Measurements from ENCODE around the gene NAIF1.

NAIF1 gene

DNA sequence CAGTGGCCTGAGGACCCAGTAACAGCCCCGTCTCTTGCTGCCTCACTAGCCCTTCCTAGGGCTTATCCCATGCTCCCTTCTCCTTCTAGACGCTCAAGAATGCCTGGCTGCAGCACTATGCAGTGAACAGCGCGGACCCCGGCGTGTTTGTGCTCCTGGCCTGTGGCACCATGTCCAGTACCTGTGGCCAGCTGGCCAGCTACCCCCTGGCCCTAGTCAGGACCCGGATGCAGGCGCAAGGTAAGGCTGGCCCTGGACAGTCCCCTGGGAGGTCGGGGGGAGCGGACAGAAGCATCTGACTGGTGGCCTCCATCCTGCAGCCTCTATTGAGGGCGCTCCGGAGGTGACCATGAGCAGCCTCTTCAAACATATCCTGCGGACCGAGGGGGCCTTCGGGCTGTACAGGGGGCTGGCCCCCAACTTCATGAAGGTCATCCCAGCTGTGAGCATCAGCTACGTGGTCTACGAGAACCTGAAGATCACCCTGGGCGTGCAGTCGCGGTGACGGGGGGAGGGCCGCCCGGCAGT, 39.9 kb upstream of the NAIF1 start:
- no peak for DNase-seq
- no peak for TF ChIP-seq POLR2A (IDR thresholded peaks at IDR 0.05; ENCODE audit: low read length)
- no peak for TF ChIP-seq GATA1 (IDR thresholded peaks at IDR 0.05; ENCODE audit: low read depth, low read length)

DNA sequence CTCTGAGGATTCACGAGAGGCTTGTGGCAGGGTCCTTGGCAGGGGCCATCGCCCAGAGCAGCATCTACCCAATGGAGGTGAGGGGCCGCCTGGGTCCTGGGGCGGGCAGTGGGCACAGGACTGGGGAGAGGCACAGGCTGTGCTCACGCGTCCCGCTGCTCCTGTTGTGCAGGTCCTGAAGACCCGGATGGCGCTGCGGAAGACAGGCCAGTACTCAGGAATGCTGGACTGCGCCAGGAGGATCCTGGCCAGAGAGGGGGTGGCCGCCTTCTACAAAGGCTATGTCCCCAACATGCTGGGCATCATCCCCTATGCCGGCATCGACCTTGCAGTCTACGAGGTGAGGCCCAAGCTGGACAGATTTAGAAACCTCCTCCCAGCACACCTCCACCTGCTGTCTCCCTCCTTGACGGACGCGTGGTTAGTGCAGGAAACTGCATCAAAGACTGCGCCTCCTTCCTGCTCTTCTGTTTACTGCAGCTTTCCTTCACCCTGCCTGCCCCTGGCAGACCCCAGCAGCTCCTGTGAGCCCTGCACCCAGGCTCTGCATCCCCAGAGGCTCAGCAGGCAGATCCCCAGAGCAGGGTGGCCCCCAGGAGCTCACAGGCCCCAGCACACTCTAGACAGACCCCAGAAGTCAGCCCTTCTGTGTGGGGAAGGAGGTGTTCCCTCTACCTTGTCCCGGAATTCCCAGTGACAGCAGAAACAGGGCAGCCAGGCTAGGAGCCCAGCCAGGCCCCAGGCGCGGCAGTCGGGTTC, 39.2 kb upstream of the NAIF1 start:
- no peak for TF ChIP-seq POLR2A (IDR thresholded peaks at IDR 0.05; ENCODE audit: low read length)
- TF ChIP-seq GATA1 (IDR thresholded peaks at IDR 0.05; ENCODE audit: low read depth, low read length), result no peak

GRCh38 chr9:128105538-128106175, 38.5 kb upstream of the NAIF1 start:
- no peak for DNase-seq
- TF ChIP-seq GATA1 (IDR thresholded peaks at IDR 0.05; ENCODE audit: low read depth, low read length) (no peak), POLR2A (IDR thresholded peaks at IDR 0.05; ENCODE audit: low read length) (no peak)

More for the DNA sequence above, 39.2 kb upstream of the NAIF1 start:
- no peak for DNase-seq

DNA sequence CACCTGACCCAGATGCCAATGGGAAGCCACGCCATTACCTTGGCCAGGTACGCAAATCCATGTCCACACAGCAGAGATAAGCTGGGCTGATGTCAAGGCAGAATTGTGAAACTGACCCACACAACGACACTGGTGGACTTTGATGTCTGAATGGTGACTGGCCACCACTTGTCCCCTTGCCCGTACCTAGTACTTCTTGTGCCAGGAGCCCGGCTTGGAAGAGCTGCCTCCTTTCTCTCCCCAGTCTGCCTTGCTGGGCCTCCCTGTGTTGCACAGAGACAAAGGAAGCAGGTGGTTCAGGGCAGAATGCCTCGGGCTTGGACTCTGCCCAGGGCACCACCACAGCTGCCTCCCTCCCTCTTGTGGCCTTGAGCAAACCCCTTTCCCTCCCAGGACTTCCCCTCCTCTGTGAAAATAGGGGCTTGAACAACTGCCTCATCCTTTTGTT, 37.1 kb upstream of the NAIF1 start:
- DNase-seq, result no peak
- TF ChIP-seq POLR2A (IDR thresholded peaks at IDR 0.05; ENCODE audit: low read length), result no peak
- no peak for TF ChIP-seq GATA1 (IDR thresholded peaks at IDR 0.05; ENCODE audit: low read depth, low read length)

- no peak for DNase-seq
- TF ChIP-seq POLR2A (IDR thresholded peaks at IDR 0.05; ENCODE audit: low read length) (no peak), GATA1 (IDR thresholded peaks at IDR 0.05; ENCODE audit: low read depth, low read length) (no peak)
These were observed 36.5 kb upstream of the NAIF1 start for GRCh38 chr9:128103589-128103962.

DNA sequence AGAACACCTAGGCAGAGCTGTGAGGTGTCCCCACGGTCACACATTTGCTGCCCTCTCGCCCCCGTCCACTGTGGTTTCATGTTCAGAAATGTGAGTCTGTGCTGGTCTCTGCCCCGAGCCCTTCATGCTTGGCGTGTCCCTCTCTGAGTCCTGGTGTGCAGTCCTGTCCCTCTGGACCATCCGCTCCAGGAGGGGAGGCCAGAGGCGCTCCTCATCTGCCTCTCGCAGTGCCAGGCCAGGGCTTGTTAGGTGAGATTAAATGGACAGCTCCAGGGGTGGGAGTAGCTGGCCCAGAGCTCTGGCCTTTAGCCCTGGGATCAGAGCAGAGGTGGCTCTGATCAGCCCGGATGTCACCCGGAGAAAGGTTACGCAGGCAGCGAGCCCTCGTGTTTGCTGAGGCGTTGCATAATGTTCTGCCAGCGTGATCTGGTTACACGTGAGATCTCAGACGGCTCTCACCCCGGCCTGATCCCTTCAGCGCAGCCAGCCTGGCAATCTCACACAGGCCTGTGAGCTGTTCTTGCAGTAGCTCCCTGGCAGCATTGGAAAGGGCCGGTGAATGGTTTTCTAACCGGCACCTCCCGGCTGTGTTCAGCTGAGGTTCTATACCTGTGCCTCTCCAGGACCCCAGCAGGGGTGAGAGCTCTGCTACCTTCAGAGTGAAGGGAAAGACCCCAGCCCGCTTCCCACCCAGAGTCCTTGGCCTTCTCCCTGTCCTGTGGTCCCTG, 35.9 kb upstream of the NAIF1 start:
- DNase-seq, result no peak
- TF ChIP-seq GATA1 (IDR thresholded peaks at IDR 0.05; ENCODE audit: low read depth, low read length) (no peak), POLR2A (IDR thresholded peaks at IDR 0.05; ENCODE audit: low read length) (no peak)

DNA sequence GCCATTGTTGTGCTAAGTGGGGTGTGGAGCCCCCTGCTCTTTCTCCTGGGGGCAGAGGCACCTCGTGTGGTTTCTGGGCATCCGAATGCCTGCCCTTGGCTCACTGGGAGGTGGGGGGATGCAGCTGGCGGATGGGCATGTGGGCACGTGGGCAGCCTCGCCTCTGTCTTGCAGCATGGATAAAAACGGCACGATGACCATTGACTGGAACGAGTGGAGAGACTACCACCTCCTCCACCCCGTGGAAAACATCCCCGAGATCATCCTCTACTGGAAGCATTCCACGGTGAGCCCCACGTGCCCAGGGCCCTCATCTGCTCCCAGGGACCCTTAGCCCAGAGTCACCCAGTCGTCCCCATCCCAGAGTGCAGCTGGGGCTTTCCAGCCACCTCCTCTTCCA, 35.1 kb upstream of the NAIF1 start:
- TF ChIP-seq GATA1 (IDR thresholded peaks at IDR 0.05; ENCODE audit: low read depth, low read length) (no peak), POLR2A (IDR thresholded peaks at IDR 0.05; ENCODE audit: low read length) (no peak)

GRCh38 chr9:128101690-128102089, 34.6 kb upstream of the NAIF1 start:
- DNase-seq, result no peak
- TF ChIP-seq POLR2A (IDR thresholded peaks at IDR 0.05; ENCODE audit: low read length), result no peak
- TF ChIP-seq GATA1 (IDR thresholded peaks at IDR 0.05; ENCODE audit: low read depth, low read length), result no peak

More for the DNA sequence above, 35.1 kb upstream of the NAIF1 start:
- no peak for DNase-seq

DNA sequence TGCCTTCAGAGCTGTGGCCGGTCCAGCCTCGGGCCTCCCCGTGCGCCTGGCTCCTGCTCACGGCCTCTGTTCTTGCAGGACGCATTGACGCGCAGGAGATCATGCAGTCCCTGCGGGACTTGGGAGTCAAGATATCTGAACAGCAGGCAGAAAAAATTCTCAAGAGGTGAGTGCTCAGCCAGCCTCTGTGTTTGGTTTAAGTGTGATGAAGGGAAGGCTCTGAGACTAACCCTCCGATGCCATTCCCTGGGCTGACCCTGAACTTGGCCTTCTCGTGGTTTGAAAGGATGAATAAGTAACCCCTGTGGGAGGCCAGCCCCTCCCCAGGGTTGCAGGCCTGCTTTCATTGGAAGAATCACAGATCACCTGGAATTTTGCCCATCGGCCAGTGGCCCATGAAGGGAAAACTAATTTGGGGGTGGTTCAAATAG, 34.1 kb upstream of the NAIF1 start:
- TF ChIP-seq POLR2A (IDR thresholded peaks at IDR 0.05; ENCODE audit: low read length) (no peak), GATA1 (IDR thresholded peaks at IDR 0.05; ENCODE audit: low read depth, low read length) (no peak)
- DNase-seq, result no peak

GRCh38 chr9:128100581-128100980, 33.5 kb upstream of the NAIF1 start:
- no peak for DNase-seq
- no peak for TF ChIP-seq GATA1 (IDR thresholded peaks at IDR 0.05; ENCODE audit: low read depth, low read length)
- TF ChIP-seq POLR2A (IDR thresholded peaks at IDR 0.05; ENCODE audit: low read length), result no peak

DNA sequence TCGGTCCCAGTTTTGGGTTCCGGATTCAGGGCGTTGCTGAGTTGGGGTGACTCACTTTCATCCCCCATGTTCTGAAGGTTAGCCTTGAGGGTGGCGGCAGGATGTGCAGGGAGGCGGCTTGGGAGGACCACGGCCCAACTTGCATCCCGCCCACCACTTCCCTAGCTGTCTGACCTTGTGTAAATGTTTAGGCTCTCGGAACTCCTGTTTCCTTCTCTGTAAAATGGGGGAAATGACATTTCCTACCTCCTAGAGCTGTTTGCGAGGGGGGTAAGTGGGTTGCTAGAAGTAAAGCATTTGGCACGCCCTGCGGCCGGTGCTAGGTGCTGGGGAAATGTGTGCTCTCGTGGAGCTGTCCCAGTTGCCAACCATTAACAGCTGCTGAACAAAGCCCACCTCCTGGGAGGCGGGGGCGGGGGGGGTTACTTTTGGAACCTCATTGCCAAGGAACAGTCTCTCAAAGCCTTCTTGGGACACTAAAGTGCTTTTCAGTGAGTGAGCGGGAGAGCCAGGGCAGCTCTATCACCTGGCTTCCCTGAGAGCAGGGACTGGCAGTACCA, 32.9 kb upstream of the NAIF1 start:
- TF ChIP-seq GATA1 (IDR thresholded peaks at IDR 0.05; ENCODE audit: low read depth, low read length) (no peak), POLR2A (IDR thresholded peaks at IDR 0.05; ENCODE audit: low read length) (no peak)
- no peak for DNase-seq

GRCh38 chr9:128099231-128099931, 32.3 kb upstream of the NAIF1 start:
- peak in 1 of 2 experiments; percentile 31 for DNase-seq

More at GRCh38 chr9:128099231-128099931, 32.3 kb upstream of the NAIF1 start:
- TF ChIP-seq GATA1 (IDR thresholded peaks at IDR 0.05; ENCODE audit: low read depth, low read length) (no peak), POLR2A (IDR thresholded peaks at IDR 0.05; ENCODE audit: low read length) (no peak)

Measured in erythroblast (primary cell).